Measurements from ENCODE around the gene FAM219A.

FAM219A gene, protein sequence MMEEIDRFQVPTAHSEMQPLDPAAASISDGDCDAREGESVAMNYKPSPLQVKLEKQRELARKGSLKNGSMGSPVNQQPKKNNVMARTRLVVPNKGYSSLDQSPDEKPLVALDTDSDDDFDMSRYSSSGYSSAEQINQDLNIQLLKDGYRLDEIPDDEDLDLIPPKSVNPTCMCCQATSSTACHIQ

DNA sequence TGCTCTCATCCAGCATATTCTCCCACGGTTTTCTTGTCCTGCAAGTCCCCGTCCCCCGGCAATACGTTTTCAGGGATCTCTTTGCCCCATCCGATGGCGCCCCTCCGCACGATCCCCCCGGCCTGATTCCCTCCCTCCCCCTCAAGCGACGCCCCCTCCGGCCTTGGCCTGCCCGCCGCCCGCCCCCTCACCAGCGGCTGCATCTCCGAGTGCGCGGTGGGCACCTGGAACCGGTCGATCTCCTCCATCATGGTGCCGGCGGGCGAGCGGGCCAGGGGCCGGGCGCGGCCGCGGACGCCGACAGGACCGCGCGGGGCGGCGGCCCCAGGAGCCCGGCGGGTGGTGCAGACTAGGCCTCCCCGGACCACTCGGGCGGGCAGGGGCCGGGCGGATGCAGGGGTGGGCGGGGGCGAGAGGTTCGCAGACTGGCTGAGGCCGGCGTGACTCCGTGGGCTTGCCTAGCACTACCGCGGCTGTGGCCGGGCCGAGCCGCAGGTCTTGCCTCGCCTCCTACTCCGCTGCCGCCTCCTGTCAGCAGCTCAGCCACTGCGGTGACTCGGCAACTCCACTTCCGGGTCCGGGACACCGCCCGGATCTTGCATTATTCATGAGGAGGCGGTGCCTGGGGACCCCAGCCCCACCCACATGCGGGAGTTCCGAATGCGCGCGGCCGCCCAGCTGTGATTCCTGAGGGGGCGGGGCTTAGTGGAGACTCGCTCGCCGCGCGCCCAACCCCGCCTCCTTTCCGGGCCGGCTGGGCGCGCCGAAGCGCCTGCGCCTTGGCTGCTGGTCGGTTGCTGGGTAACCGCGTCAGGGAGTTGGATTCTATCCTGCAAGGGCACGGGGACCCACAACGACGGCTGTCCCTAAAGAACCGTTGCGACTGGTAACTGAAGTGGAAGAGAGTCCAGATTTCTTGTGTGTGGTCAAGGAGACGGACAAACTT is at the start of gene FAM219A, which contains the start of gene DNAI1:
TSS of gene FAM219A (minus strand) at position 558 of the 946 bp plus-strand sequence. CDS start at position 251, 307 bp downstream.
TSS of gene DNAI1 (plus strand) at position 793 of the 946 bp plus-strand sequence. CDS start 201 bp downstream, outside the sequence.
- DNase-seq (ENCODE audit: low read depth): peak; percentile 99

DNA sequence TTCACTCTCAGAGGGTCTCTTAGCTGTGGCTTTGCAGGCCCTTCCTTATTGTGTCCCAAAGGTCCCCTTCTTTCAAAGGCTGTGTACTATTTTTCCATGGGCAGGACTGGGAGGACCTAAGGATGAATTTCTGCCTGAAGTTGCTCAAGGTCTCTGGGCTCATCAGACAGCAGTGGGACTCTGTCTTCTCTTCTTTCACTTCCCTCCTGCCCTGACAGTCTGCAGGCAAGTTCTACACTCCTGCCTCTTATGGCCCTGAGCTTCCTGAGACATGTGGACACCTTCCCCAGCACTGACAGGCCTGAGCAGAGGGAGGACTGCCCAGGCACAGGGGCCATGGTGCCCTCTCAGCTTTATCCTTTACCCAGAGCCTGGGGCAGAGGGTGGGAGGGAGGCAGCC is 49.6 kb upstream of the FAM219A start:
- DNase-seq (ENCODE audit: low read depth): no peak

DNA sequence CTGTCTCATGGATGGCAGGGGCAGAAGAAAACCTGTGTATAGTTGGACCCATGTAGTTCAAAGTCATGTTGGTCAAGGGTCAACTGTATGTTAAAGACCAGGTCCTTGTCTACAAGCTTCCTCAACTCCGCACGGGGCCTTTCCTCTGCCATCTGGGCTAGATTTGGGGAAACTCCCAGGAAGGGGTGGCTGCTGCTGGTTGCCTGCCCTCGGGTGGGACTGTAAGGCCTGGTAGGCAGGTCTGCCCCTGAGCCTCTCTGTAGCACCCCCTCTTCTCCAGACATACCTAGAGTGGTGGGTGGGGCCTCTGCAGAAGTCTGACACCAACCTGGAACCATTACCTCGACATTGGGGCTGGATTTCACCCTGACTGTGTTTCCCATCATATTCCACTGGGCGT is 49.2 kb upstream of the FAM219A start:
- DNase-seq (ENCODE audit: low read depth): no peak

DNA sequence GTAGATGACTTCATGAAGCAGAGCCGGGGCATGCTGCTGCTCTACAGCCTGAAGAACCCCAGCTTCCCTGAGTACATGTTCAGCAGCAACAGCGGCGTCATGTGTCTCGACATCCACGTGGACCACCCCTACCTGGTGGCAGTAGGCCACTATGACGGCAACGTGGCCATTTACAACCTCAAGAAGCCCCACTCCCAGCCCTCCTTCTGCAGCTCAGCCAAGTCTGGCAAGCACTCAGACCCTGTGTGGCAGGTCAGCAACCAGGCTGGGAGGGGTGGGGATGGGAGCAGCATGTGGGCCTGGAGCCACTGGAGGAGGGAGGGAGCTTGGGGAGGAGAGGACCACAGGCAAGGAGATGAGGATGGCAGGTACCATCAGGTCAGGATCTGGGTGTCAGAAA is 48.3 kb upstream of the FAM219A start:
- no peak for DNase-seq (ENCODE audit: low read depth)

DNA sequence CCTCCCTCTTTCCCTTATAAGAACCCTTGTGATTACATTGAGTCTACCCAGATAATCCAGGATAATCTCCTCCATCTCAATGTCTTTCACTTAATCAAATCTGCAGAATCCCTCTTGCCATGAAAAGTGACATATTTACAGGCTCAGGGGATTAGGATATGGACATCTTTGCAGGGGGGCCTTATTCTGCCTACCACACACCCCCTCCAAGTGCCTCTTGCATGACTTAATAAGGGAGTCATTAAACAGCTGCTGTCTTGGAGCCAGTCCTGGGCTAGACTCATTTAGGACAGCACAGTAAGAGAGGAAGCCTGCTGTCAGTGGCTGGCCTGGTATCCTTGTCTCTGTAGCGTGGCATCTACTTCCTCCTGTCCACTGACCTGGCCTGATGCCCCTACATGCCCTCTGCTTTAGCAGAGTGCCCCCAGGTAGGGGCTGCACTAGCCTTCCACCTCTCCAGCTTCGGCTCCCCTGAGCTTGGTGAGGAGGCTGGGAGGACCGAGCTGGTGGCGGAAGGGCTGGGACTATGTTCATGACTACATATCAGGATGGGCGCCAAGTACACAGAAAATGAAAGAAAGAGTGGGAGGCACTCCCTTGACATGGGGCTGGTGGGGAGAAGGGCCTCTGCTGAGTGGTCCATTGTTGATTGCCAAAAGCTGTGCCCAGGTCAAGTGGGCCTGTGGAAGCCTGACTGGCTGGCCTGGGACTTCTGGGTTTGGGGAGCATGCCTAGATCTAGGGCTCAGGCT is 47.2 kb upstream of the FAM219A start:
- no peak for DNase-seq (ENCODE audit: low read depth)

DNA sequence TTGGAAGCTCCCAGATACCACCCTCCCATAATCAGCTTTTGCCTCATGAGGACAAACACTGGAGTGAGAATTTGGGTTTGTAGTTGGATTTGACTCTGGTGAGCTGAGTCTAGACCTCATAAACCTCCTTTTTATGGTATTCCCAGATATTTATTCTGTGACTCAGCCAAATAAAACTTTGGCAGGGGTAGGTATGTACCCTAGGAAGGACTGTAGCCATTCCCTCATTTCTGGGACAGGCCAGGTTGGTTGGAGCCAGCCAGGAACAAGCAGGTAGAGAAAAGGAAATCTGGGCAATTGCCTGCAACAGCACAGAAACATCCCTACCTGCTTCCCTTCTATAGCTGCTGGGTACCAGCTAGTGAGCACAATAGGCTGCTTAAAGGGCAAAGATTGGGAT is 45.0 kb upstream of the FAM219A start:
- DNase-seq (ENCODE audit: low read depth): no peak

DNA sequence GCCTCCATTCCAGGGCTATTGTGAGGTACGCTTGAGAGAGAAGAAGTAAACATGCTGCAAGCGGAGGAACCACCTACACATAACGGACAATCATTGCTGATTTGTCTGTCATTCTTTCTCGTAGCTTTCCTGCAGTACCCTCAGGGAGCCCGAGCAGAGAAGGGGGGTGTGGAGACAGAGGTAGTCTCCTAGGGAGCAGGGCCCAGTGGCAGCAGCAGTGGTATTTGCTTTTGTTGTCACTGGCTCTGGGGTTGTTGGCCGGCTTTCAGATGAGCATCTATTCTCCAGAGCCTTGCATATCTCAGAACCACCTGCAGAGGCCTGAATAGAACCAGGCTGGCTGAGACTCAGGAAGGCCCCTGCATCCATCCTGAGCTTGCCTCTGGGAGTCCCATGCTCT is 44.5 kb upstream of the FAM219A start:
- DNase-seq (ENCODE audit: low read depth): no peak

DNA sequence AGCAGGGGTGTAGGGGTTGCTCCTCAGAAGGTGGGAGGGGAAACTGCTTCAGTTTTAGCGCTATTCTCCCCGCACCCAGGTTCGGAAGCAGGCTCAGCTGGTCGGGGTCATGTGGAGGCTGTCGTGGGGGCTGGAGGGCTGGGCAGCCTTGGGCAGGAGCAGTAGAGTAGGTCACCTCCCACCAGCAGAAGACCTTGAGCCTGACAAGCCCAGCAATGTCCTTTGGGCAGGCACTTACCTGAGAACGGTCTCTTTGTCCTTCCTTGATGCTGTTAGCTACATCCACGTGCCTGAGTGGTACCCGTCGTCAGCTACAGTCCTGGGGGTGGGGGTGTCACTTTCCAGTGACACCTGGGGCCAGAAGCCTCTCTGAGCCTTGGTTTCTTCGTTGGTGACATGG is 44.1 kb upstream of the FAM219A start:
- no peak for DNase-seq (ENCODE audit: low read depth)

DNA sequence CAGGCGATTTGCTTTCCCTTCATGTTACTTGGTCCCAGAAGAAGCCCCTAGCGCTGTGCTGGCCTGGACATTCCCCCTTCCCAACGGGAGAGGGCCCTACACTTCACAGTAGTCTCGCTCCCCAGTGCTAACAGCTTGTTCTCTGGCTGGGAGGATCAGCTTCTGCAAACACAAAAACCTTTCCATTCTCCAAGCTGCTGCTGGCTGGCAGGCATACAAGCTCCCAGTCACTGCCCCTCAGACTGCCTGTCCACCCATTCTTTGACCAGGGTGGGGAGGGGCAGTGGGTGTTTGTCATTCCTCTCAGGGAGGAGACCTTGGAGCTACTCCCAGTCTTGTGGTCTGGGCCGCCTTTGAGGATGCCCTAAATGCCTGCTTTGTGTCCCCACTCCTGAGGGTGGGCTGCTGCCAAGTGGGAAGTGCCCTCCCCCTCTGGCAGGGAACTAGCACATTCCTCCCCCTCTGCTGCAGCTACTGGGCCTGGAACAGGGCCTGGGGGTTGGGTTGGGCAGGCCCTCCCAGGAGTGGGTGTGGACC is 43.6 kb upstream of the FAM219A start:
- DNase-seq (ENCODE audit: low read depth): no peak

DNA sequence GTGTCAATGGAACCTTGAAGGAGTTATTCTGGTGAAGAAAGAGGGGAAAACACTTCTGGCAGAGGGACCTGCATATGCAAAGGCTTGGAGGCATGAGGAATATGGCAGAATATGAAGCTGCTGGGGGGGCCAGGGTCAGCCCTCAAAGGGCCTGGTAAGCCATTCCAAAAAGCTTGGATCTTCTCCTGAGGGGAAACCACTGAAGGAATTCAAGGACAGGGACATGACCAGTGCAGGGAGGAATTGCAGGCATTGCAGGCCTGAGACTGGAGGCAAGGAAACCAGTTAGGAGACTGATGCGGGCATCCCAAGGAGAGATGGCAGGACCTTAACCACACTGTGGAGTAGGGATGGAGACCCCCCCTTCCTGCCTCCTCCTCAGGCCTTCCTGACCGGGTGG is 43.0 kb upstream of the FAM219A start:
- no peak for DNase-seq (ENCODE audit: low read depth)

DNA sequence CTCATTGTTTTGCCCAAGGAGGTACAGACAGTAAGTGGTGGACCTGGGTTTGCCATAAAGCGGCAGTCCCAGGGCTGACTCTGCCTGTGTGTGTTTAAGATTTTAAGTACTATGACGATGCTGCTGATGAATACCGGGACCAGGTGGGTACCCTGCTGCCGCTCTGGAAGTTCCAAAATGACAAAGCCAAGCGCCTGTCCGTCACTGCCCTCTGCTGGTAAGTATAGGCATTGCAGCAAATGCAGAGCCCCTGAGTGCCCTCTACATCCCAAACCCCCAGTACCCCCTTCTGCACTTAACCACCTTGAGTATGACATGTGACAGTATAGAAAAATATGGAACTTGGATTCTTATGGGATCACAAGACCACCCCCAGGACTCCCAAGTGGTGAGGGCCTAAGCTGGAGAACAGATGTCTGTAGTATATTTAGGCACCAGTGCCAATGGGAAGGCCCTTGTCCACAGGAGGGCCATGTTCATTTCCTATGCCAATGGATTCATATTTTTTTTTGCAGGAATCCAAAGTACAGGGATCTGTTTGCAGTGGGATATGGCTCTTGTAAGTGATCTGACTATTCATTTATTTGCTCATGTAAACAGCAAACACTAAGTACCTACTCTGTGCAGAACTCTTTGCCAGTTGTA is 42.4 kb upstream of the FAM219A start:
- peak; percentile 44 for DNase-seq (ENCODE audit: low read depth)

DNA sequence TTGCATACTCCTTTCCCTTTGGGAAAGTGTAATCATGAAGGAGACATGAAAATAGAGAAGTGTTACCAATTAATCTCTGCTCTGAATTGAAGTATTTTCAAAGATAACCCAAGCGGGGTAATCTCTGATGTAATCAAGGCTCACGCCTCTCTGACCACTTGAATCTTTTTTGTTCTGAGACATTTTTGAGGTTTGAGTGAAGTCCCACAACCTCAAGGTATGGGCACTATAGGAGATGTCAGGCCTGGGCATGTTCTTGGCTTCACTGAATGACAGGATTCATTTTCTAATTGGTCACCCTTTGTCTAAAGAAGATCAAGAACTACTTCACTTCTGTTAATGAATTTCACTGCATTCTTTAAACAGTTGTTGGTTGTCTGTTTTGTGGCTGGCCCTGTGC is 40.7 kb upstream of the FAM219A start:
- no peak for DNase-seq (ENCODE audit: low read depth)

DNA sequence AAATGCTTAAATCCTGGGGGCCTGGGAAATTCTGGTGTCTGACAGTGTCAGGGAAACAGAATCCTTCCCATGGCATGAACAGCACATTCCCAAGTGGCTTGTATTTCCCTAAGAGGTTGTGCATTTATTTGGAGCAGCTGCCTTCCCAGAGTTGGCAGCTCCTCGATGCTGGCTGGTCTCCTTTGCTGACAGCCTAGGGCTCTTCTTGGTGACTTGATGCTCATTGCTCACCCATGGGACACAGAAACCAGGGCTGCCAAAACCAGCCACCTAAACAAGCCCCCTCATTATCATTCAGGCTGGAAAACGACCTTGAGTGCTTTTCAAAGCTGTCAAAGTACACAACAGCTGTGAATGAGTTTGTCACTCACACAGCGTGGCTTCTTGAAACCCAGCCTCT is 40.2 kb upstream of the FAM219A start:
- no peak for DNase-seq (ENCODE audit: low read depth)

DNA sequence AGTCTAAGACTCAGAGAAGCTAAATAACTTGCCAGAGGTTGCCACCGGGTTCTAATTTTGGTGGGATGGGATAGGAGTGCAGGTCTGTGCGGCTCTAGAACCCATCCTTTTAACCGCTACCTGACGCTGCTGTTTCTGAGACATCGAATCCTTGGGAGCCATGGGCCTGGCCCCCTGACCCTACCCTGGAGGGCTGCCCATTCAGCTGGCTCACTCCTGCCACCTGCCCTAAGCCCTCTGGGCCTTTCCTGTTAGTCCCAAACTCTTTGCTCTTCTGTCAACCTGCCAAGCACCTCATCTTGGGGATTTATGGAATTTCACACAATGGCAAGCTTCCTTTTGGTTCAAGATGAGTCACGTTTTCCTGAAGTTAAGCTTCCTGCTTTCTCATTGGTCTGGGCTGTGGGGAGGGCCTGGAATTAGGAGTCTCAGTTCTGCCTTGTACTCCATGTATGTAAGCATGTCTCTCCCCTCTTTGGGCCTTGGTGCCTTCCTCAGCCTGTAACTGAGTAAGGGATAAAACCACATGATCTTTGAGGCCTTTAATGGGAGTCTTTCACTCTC is 37.9 kb upstream of the FAM219A start:
- DNase-seq (ENCODE audit: low read depth): no peak

DNA sequence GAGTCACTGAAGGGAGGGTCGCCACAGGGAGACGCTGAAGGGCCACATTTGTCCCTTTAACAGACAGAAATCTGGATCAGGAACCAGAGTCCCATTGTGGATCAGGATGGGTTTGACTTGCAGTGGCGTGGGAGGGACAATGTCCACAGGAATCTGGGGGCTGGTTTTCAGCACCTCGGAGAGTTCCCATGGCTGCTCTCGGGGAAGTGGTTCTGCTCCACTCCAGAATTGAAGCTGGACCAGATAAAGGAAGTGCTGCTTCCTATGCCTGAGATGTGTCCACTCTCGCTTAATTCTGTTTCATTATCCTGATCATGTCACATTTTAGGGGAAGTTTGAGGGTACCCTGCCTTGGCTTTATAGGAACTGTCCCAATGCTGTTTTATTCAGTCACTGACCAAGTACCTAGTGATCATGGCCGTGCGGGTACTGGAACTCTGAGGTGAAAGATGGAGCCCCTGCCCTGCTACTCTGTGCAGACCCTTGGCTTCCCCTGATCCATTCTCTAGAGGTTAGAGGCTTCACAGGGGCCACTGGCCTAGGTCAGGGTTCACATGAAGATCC is 35.7 kb upstream of the FAM219A start:
- no peak for DNase-seq (ENCODE audit: low read depth)

DNA sequence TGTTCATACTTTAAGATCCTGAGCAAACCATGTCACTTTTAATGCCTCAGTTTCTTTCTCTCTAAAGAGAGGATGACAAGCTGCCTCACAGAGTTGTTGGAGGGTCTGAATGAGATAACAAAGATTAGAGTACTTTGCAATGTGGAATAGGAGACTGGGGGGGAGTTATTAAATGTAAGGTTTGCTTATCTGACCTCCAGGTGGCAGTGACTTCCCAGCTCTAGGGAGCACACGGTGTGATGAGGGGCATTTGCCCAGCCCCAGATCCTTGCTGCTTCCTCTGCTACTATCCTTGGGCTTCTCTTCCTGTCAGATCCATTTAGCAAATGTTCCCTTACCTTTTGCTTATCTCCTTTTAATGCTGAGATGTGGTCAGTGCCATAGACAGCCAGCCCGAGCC is 33.7 kb upstream of the FAM219A start:
- DNase-seq (ENCODE audit: low read depth): no peak

DNA sequence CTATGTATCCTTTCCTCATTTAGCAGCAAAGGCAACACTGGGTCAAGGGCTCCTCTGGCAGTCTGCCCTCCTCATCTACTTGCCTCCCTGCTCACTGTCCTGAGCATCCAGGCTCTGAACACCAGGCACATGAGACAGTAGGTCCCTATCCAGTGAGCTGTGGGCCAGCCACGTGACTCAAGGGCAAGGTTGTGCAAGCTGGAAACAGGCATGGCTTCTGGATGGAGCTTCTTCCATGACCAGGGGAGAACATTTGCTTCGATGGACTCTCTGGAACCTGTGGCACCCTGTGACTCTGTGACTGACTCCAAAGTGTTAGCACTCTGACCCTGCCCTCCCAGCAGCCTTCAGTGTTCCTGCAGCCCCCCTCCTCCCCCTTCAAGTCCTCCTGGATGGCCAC is 33.2 kb upstream of the FAM219A start:
- no peak for DNase-seq (ENCODE audit: low read depth)

DNA sequence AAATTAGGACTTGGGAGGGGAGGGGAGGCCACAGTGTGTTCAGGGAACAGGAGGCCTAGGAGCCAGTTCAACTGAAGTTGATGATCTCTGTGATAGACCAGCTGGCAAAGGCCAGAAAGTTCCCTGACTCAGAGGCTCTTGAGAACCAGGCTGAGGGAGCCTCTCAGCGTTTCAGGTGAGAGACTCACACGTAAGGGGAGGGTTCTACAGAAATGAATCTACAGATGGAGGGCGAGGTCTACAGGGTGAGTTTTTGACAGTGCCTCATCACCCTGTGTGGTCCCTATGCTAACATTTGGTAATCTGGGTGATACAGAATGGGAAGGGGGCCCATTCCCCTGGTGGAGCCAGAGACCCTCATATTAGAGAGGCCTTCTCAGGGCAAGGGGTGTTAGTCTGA is 32.4 kb upstream of the FAM219A start:
- no peak for DNase-seq (ENCODE audit: low read depth)

DNA sequence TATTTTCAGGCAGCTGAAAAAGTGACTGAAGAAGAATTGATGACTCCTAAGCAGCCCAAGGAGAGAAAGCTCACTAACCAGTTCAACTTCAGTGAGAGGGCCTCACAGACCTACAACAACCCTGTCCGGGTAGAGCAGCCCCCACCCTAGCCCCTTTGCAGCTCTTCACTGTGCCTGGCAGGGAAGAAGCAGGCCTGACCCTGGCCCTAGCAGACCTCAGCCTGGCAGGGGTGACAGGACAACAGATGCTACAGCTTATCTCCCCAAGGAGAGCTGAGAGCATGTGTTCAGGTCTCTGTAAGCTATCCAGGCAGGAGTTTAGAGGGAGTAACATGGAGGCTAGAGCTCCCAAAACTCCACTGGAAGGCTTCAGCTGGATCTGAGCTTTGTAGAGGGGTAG is 32.0 kb upstream of the FAM219A start:
- DNase-seq (ENCODE audit: low read depth): no peak

DNA sequence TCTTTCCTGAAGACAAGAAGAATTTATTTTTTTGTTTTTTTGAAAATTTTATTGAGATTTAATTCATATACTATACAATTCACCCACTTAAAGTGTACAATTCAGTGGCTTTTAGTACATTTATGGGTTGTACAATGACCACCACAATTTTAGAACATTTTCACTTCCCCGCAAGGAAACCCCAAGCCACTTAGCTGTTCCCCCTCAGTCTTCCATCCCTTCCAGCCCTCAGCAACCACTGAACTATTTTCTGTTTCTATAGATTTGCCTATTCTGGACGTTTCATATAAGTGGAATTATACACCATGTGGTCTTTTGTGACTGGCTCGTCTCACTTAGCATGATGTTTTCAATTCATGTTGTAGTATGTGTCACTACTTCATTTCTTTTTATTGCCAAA is 28.2 kb upstream of the FAM219A start:
- no peak for DNase-seq (ENCODE audit: low read depth)

DNA sequence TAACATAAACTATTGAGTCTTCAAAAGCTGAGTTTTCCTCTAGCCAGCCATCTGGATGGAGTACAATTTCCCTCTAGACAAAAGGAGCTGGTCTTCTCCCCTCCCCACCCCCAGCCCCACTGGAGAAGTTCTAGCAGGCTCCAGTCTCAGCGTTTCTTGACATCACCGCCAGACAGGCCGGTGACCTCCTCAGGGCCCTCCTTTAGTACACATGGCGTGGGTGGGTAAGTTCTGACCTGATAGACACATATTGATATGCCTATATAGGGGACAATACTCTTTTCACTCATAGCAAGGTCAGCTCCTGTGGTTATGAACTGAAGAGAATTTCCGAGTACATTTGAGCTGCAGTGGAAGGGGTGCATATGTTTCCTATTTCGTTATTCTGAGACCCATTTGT is 27.5 kb upstream of the FAM219A start:
- no peak for DNase-seq (ENCODE audit: low read depth)
